Upper lobe of right lung (tissue), 1 donor: ENCODE results near the gene ATXN7. TPM values are rescaled to one million over a fixed set of nuclear protein-coding genes. Genes with fewer than 3 reads are reported as not detected.

ENCODE experiments used
- ATAC-seq: fragments of 200-7000 bp; cut with Tn5 transposase; one replicate; pipeline ENCODE4 v1.9.1; 2020; ENCODE audit warnings: mild to moderate bottlenecking, moderate library complexity
- DNase-seq: peaks from one replicate; pipeline ENCODE4 v3.0.0-alpha.2; 2020
- H3K27ac ChIP-seq: fragments of 200-600 bp; one replicate; pipeline ENCODE4 v1.8.0; 2022
- H3K27me3 ChIP-seq: fragments of 200-600 bp; one replicate; pipeline ENCODE4 v1.8.0; 2022; ENCODE audit warnings: mild to moderate bottlenecking
- H3K36me3 ChIP-seq: fragments of 200-600 bp; one replicate; pipeline ENCODE4 v1.8.0; 2022
- H3K4me1 ChIP-seq: fragments of 200-600 bp; one replicate; pipeline ENCODE4 v1.8.0; 2022
- H3K4me3 ChIP-seq: fragments of 200-600 bp; one replicate; pipeline ENCODE4 v1.8.0; 2022; ENCODE audit warnings: mild to moderate bottlenecking
- H3K9me3 ChIP-seq: fragments of 200-600 bp; one replicate; pipeline ENCODE4 v1.8.0; 2022
- CTCF ChIP-seq: fragments of 200-600 bp; IDR thresholded peaks from one replicate; pipeline ENCODE4 v1.8.0; 2022; ENCODE audit warnings: antibody characterized with exemption
- intact Hi-C: fragments of 100-400 bp; cut with DNase I; formaldehyde crosslinking; loops from one replicate; pipeline ENCODE4 v1.11.0; 2022
- total RNA-seq: library from RNA; stranded (reverse); fragmentation: NEBNext Ultra II Directional; extraction: Animal tissue kit (Norgen Biotek cat#: 25700); gene quantifications from one replicate; pipeline ENCODE4 v1.2.1, GENCODE V29; 2021
- donor health status: DM: no; HTN: yes; CAD: no; lungs with severe emphysema.

The ATXN7 gene
- total RNA-seq, 1 donor from 2014 or later: 35.5 TPM

- no peak for DNase-seq
- H3K4me3 ChIP-seq: no peak overlapping the region
- no peaks in the 10 kb centered on the region for H3K9me3 ChIP-seq
- intact Hi-C loops: no loop called here
- ATAC-seq: no peak
- no peaks in the 10 kb centered on the region for H3K27me3 ChIP-seq
- no peak for TF ChIP-seq CTCF
- H3K36me3 ChIP-seq: peaks cover 96% of the 10 kb centered on the region
- H3K27ac ChIP-seq: no peak overlapping the region
- H3K4me1 ChIP-seq: no peaks in the 10 kb centered on the region
These were observed 138.6 kb downstream of the ATXN7 start for GRCh38 chr3:64002233-64002632.

GRCh38 chr3:64003589-64003988 lies 139.9 kb downstream of the ATXN7 start:
- no peak for DNase-seq
- Histone ChIP-seq H3K4me3 (no peak overlapping the region), H3K27me3 (no peaks in the 10 kb centered on the region), H3K9me3 (no peaks in the 10 kb centered on the region), H3K4me1 (no peaks in the 10 kb centered on the region), H3K36me3 (peaks cover 97% of the 10 kb centered on the region), H3K27ac (no peak overlapping the region)
- TF ChIP-seq CTCF: no peak
- intact Hi-C loops: no loop called here
- ATAC-seq: no peak

- no peaks in the 10 kb centered on the region for H3K27me3 ChIP-seq
- intact Hi-C loops: no loop called here
- DNase-seq (no peak), ATAC-seq (no peak)
- H3K27ac ChIP-seq: no peak overlapping the region
- H3K4me3 ChIP-seq: no peak overlapping the region
- TF ChIP-seq CTCF: no peak
- H3K4me1 ChIP-seq: no peaks in the 10 kb centered on the region
- peaks cover 100% of the 10 kb centered on the region for H3K36me3 ChIP-seq
- H3K9me3 ChIP-seq: no peaks in the 10 kb centered on the region
These were observed 144.3 kb downstream of the ATXN7 start for GRCh38 chr3:64008017-64008416.

- intact Hi-C loops: no loop called here
- no peak for DNase-seq
- Histone ChIP-seq H3K9me3 (no peaks in the 10 kb centered on the region), H3K27ac (no peak overlapping the region), H3K4me1 (no peaks in the 10 kb centered on the region), H3K27me3 (no peaks in the 10 kb centered on the region), H3K4me3 (no peak overlapping the region), H3K36me3 (peaks cover 100% of the 10 kb centered on the region)
- no peak for TF ChIP-seq CTCF
- peak; percentile 14 for ATAC-seq
These were observed 145.1 kb downstream of the ATXN7 start for GRCh38 chr3:64008487-64009351.

- intact Hi-C loops: no loop called here
These were observed 145.9 kb downstream of the ATXN7 start for GRCh38 chr3:64009528-64009927.

More at GRCh38 chr3:64009528-64009927, 145.9 kb downstream of the ATXN7 start:
- Histone ChIP-seq H3K9me3 (no peaks in the 10 kb centered on the region), H3K4me1 (no peaks in the 10 kb centered on the region), H3K36me3 (peaks cover 100% of the 10 kb centered on the region), H3K27me3 (no peaks in the 10 kb centered on the region), H3K4me3 (no peak overlapping the region), H3K27ac (no peak overlapping the region)
- DNase-seq (no peak), ATAC-seq (no peak)
- TF ChIP-seq CTCF: no peak
